Measurements from ENCODE around the gene ARFGAP3.
A peak's percentile ranks its signal among the peaks of the same experiment; 100 is the strongest.
"Not testable (repeated sequence)": the region's sequence is repeated elsewhere in the genome, so short reads cannot be mapped to it uniquely, and the experiment has no call there.

Gene ARFGAP3

DNA sequence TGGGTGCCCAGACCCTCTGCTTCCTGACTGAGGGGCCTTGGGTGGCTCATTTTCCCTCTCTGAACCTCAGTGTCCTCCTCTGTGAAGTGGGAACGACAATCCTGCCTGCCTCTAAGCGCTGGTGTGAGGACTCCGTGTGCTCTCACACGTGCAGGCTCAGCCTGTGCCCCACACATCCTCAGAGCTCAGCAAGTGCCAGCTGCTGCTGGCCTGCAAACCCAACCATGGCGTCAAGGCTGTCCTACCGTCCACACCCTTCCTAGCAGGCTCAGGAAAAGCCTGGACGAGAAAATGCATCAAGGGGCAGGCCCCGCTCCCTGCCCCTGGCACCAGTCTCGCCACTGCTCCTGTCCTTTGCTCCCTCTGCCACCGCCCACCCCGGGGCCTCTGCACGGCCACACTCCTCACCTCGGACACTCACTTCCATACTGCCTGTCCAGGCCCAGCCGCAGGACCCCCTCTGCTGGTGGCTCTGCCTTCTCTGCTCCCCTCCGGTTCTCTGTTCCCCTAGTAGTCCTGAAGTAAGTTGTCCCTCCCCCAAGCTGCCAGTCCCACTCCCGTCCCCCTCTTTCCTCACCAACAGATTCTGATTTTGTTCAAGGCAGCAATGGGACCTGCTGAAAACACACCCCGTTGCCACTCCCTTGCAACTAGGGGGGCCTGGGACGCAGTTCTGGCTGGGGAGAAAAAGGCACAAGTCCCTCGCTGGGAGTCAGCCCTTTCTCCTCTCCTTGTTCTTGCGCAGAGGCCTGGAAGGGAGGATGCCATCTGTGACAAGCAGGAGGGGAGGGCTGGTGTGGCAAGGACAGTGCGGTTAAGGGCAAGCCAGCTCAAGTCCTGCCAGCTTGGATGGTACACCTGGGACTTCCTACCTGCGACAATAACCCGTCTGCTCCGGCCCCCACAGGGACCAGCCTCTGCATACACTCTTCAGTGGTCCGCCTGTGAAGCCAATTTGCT, 62.2 kb downstream of the ARFGAP3 start:
- DNase-seq (ENCODE audit: low spot score), result no peak

DNA sequence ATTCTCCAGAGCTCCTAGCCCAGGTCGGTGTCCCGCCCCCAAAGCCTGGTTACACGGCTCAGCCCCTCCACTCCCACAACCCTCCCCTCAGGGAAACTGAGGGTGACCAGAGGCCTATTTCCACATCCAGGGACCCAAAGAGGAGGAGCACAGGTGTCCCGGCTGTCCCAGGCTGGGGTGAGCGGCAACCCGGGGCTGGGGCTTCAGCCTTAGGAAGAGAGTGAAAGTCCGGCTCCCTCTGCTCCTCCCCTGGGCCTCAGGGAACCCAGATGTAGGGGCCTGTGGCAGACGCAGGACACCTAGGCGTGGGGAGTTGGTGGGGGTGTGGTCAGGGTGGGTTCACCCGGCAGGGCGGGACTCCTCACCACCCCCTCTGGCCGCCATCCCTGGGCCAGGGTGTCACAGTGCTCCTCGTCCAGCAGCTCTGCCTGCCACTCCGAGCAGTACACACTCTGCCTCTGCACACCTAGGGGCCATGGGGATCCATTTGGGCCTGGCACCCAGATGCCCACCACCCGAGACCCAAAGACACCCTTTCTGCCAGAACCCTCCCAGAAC, 63.1 kb downstream of the ARFGAP3 start:
- DNase-seq (ENCODE audit: low spot score), result no peak

DNA sequence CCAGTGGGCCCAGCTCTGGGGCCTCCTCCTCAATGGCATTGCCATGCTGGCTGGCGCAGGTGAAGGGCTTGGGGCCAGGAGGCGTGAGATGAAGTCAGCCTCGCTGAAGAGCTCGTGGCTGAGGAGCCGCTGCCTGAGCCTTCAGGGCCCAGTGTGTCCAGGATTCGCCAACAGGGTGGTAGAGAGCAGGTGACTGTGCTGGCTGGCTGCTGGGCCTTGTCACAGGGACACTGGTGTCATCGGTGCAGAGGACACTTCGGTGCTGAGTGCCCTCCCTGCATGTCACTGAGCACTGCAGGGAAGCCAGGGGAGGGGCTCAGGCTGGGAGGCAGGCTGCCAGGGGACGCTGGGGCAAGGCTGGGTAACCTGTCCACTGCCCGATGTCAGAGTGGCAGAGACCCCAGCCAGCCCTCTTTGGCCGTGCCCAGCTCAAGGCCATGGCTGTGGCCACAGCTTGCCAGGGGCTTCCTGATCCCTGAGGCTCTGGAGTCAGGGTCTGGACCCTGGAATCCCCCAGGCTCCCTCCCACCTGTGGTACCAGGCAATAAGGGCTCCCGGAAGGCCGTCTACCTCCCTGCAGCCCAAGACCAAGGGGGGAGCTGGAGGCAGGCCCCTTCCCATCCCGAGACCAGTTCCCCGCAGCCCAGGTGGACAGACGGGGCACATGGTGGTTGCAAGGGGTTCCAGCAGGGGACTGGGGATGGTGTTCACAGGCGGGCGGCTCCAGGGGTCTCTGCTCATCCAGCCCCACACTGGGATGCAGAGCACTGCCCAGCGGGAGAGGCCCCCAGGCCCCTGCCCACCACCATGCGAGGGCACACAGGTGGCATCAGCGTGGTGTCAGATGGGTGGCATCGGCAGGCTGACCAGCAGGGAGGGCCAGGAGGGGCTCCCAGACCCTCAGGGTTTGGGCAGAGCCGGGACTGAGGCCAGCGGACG, 63.9 kb downstream of the ARFGAP3 start:
- no peak for DNase-seq (ENCODE audit: low spot score)

DNA sequence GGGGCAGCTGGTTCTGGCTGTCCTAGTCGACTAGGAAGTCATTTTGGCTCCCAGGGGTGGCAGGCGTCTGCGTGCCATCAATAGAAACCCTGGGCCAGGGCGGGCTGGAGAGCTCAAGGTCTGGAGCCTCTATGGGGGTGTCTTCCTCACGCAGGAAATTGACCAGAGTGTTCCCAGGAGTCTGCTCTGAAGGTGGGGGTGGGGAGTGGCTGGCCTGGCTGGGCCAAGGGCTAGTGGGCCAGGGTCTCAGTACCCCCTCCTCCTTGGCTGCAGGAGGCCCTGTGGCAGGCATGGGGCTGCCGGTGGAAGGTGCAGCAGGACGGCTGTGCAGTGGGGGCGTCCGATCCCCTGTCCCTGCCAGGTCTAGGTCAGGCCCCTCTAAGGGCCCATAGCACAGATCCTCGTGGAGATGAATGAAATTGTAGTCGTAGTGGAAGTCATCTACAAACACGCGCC, 64.6 kb downstream of the ARFGAP3 start:
- no peak for DNase-seq (ENCODE audit: low spot score)

DNA sequence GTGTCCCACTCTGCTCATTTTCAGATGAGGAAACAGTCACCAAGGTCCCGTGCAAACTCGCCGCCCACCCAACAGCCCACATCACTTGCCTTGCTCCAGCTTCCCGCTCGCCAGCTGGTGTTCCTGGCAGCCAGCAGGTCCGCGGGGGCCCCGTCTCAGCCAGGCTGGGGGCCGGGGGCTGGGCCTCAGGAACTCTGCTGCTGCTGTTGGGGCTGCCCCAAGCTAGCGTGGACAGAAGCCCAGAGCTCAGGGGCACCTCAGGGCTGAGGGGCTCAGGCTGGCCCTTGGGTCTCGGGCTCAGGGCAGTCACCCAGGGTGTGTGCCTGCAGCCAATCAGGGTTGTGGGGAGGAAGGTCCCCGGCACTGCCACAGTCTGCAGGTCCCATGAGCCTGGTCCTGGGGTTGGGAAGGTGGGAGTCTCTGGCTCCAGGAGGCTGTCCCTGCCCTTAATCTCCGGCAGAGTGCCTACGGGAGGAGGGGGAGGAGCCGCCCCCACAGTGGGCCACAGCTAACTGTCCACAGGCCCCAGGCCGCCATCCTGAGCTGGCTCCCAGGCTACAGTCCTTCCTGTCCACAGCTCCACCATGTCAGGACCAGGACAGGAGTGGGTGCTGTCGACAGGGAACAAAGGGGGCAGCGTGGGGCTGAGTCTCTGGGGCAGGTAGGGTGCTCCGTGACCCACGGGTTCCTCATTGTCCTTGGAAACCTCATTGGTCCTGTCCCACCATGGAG, 65.2 kb downstream of the ARFGAP3 start:
- no peak for DNase-seq (ENCODE audit: low spot score)

DNA sequence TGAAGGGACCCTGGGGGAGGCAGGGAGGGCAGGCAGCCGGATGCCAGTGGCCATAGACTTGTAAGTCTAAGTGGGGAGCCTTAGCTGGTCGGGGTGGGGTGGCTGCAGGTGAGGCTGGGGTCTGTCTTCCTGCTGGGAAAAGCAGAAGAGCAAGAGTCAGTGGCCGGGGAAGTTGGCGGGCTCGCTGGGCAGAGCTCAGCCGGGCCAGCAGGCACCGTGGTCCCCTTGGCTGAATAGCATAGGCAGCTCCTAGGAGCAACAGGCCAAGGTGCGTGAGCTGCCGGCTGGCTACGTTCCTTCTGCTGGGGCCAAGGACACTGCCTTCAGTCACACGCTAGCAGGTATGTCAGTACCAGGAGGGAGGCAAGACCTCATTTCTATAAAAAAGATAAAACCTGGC, 68.6 kb downstream of the ARFGAP3 start:
- DNase-seq (ENCODE audit: low spot score), result no peak

DNA sequence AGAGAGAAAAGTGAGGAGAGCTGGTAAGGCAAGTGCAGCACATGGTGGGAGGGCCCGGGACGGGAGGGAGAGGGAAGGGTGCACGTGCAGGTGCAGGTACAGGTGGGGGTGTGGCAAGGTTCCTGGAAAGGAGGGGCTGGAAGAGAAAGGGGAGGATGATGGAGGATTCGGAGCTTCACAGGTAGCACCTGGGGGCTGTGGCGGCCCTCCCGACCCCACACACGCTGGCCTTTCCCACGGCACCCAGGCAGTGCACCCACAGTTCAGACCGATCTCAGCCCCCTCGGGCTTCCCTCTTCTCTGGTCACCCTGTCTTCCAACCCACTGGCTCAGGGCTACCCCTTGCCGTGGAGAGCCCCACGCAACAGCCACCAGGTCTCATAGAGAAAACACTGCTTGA, 69.1 kb downstream of the ARFGAP3 start:
- DNase-seq (ENCODE audit: low spot score), result no peak

DNA sequence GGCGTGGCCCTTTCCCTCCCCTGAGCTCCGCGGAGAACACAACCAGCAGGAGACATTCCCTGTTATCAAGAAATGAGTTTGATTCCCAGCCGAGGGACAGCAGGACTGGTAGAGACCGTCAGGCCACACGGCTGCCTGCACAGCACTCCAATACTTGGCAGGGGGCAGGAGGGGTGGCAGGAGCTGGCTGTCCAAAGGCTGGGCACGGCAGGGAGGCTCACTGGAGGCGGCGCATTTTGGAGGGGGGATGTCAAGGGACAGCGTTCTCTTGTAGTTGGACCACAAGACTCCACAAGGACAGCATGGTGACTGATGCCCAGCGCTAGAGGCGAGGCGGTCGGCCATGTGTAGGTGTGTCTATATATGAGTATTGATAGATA, 69.7 kb downstream of the ARFGAP3 start:
- no peak for DNase-seq (ENCODE audit: low spot score)

DNA sequence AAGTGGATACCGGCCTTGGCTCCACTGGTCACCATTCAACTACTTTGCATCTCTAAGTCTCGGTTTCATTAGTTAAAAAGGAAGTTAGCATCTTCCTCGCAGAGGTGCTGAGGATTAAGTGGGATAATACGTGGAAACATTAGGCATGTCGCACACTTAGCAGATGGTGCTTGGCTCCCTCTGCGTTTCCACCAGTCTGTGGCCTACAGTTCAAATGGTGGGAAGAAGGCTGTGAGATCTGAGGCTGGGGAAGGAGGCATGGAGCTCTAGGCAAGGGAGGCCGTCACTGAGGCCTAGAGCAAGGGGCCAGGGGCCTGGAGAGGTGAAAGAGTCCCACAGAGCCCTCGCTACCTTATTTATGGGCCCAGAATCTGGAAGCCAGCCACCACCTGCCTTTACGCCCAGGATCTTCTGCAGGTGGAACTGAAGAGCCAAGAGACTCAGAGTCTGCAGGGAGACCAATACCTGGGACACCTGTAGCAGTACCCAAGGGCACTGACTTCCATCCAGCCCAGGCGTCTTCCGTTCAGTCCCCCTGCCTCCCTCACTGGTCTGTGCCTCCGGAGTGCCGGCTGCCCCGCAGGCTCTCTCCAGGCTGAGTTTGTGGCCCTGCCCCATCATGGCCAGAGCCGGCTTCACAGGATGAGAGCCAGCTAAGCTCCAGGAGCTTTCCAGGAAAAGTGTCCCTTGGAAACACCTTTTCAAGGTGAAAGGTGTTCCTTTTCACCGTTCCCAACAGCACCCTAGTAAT, 70.3 kb downstream of the ARFGAP3 start:
- DNase-seq (ENCODE audit: low spot score), result no peak

DNA sequence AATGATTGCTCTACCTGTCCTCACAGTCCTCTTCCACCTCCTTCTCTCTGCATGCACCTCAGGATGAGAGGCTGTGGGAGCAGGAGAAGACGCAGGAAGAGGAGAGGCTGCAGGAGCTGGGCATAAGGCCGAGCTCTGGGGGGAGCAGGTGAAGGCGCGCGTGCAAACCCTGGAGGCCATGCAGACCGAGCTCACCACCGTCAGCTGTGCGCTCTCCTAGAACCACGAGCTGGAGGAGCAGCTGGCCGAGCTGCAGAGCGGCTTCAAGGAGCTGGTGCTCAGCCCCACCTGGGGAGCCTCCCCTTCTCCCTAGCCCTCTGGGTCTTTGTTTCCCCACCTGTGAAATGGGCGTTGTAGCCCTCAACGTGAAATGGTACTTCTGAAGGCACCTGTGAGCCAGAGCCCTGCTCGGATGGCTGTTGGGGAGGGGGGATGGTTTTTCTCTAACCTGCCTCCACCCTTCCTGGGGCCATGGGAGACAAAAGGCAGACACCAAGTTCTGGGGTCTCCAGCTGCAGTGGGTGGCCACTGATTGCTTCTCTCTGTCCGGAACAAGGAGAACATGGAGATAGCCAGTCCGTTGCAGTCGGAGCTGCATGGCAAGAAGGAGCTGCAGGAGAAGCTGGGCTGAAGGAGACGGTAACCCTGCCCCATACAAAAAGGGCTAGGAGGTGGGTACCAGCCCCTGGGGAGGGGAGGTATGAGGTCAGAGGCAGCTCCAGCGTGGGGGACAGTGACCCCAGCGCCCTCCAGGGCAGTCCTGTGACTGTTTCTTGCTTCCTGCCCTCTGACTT, 71.2 kb downstream of the ARFGAP3 start:
- DNase-seq (ENCODE audit: low spot score), result no peak

DNA sequence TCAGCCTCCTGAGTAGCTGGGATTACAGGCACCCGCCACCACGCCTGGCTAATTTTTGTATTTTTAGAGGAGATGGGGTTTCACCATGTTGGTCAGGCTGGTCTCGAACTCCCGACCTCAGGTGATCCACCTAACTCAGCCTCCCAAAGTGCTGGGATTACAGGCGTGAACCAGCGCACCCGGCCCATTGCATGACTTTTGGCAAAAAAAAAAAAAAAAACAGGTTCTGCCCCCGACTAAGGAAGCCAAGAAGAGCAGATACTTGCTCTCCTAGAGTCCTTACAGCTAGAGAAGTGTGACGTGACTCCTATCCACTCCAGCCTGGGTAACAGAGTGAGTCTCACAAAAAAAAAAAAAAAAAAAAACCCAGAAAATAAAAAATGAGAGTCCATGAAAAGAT, 74.8 kb downstream of the ARFGAP3 start:
- DNase-seq (ENCODE audit: low spot score), result not testable (repeated sequence)

DNA sequence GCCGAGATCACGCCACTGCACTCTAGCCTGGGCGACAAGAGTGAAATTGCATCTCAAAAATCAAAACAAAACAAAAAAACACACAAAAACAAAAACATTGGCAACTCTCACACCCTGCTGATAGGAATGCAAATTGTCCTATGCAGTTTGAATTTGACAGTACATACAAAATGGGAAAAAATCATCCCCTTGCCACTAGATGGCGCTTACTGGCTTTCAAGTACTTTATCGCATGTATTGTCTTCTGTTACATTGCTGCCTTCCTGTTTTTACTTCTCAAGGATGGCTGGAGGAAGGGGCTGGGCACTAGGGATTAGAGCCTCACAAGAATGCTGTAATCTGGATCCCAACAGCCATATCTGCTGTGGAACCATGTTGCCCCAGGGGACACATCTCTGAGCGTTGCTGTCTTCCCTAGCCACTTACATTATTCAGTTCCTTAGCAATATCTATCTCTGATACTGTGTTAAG, 77.0 kb downstream of the ARFGAP3 start:
- DNase-seq (ENCODE audit: low spot score), result peak; percentile 86

DNA sequence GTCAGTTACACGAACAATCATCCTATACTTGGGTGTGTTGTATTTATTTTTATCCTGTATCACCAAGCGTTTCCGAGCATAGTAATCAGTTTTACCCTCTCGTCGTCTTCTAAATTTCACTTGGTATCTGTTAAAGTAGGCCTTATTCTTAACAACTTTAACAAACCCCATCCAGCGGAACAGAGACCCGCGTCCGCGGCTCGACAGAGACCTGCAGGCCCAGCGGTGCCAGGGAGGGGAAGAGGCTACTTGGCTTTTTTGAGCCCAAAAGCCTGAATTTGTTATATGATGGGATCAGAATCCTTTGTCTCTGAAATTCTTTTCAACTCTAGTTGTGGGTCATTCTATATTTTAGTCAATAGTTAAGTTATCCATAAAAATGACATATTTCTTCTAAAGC, 79.9 kb downstream of the ARFGAP3 start:
- DNase-seq (ENCODE audit: low spot score), result no peak

DNA sequence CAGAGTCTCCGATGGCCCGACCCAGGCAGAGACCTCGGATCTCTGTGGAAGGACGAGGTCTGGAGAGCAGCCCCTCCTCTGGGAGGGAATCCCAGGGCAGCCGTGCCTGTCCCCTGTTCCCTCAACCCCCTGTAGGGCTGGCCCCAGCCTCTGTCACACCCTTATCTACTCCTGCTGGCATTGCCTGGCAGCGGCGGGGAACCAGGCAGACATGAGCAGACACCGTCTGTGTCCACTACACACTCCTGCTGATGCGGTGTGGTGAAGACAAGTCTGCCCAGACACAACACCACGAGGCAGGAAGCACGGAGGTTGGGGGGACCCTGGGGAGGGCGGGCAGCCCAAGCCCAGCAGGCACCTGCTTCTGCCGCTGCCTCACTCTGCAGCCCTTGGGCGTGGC, 83.9 kb downstream of the ARFGAP3 start:
- DNase-seq (ENCODE audit: low spot score), result no peak

DNA sequence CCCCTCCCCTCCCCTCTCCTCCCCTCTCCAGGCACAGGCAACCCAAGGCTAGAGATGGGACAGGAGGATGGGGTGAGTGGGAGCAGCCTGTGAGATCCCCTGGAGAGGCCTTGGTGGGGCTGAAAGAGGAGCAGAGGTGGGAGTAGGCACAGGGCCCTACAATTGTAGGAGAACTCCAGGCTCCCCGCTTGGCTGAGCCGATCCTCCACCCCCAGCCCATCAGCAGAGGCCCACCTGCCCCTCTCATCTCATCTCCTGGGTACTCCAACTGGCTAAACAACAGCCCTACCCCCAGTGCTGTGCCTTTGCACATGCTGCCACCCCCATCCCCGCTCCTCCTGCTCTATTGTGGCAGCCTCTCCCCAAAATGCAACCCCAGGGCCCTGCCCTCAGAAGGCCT, 84.4 kb downstream of the ARFGAP3 start:
- DNase-seq (ENCODE audit: low spot score), result no peak

DNA sequence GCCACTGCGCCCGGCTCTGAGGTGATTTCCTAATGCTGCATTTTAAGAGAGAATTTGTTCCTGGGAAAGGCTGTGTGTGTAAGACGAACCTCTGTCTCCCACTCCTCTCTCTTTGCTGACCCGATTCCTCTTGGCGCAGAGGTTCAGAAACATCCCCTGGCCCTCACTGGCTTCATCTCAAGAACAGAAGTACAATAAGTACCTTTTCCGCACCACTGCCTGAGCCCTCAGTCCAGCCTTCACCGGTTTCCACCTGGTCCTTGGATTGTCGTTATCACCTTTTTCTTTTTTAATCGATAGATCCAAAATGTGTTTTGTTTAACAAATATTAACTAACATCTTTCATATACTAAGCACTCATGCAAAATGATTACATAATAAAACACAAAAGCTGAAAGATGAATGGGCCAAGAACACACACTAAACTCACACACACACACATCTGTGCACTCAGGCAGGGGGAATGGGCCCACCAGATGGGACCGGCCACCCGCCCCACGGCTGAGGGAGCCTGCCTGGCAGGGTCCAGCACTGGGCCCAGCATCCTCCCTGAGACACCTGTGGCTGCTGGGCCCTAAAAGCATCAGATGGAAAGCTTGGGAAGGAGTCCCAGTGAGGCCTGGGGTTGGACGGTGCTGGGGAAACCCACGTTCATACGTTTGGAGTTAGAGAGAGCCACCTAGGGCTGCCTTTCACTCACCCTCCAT, 86.0 kb downstream of the ARFGAP3 start:
- no peak for DNase-seq (ENCODE audit: low spot score)

DNA sequence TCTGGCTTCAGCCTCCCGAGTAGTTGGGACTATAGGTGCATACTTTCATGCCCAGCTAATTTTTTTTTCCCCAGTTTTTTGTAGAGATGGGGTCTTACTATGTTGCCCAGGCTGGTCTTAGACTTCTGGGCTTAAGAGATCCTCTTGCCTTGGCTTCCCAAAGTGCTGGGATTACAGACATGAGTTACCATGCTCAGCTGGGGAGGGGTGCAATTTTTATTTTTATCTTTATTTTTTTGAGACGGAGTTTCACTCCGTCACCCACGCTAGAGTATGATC, 86.7 kb downstream of the ARFGAP3 start:
- no peak for DNase-seq (ENCODE audit: low spot score)

DNA sequence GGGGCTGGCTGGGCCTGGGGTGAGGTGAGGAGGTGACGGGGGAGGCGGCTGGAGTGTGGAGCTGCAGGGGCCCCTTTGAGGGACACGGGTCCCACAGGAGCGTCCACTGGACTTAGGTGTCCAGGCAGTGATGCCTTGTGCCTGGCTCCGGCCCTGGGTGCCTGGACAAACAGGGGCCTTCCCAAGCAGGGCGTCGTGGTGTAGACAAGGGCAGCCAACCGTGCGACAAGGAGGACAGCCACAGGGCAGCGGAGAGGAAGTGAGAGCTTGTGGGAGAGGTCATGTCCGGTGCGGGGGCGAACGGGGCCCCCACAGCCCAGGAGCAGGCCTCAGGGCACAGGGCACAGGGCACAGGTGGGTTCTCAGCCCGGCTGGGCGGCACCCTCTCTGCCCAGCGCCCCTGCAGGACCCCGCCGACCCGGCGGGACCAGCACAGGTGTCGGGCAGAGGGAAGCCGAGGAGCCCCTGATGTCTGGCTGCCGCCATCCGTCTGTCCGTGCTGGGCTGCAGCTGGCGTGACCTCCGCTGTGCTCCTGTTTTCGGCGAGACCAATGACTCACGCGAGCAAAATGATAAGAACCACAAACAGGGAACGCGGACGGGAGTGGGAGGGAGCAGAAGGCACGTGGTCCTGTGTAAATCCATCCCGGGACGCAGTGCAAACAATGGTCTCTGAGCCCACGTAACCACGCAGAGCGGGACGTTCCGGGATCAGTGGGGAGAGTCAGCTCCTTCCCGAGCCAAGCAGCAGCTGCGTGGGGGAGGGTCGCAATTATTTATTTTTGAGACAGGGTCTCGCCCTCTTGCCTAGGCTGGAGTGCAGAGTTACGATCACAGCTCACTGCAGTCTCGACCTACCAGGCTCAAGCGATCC, 87.3 kb downstream of the ARFGAP3 start:
- DNase-seq (ENCODE audit: low spot score), result no peak

DNA sequence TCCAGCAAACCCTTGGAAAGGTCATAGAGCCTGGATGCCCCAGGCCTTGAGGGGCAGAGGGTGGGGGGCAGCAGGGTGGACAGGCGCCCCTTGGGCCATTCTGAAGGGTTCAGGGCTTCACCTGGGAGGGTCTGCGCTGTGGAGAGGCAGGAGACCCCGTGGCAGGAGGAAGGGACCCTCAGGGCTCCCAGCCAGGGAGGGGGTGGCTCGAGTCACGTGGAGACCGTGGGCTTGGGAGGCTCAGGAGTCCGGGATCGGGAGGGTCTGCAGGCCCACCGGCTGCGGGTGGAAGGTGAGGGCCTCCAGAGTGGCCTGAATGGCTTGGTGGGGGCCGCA, 87.9 kb downstream of the ARFGAP3 start:
- no peak for DNase-seq (ENCODE audit: low spot score)
